HFF-Myc (cell line): ENCODE results near the gene MNAT1.

Experiments
- DNase-seq: peaks from one replicate; pipeline ENCODE4 v3.0.0-alpha.2; 2011; ENCODE audit warnings: low read depth; ENCODE audit errors: extremely low read depth
- H3K4me3 ChIP-seq: replicated peaks from 2 replicates; pipeline ENCODE4 v1.5.1; 2011; ENCODE audit warnings: low read depth, mild to moderate bottlenecking, control low read depth, low read length
- TF ChIP-seq, protein P1 (sequence below): IDR thresholded peaks from 2 replicates; pipeline ENCODE4 v1.5.1; 2012; ENCODE audit warnings: mild to moderate bottlenecking, low read depth, low read length, control low read depth; ENCODE audit errors: missing control alignments

MNAT1 gene

DNA sequence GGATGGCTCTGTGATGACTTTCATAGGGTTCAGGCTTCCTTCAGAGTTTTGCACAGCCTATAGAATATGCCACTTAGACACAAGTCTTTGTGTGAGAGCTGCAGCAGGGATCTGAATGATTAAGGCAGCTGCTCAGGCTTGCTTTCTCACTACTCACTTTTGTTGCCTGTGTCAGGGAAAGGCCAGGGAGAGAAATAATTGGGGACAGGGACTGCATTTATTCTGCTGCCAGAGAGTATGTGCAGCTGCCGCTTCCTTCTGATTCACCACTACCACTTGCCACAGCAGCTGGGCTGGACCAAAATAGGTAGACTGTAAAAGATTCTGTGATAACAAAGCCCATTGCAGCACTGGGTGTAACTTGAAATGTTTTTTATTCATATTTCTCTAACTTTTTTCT is 196.7 kb downstream of the MNAT1 start:
- TF ChIP-seq, protein P1, sequence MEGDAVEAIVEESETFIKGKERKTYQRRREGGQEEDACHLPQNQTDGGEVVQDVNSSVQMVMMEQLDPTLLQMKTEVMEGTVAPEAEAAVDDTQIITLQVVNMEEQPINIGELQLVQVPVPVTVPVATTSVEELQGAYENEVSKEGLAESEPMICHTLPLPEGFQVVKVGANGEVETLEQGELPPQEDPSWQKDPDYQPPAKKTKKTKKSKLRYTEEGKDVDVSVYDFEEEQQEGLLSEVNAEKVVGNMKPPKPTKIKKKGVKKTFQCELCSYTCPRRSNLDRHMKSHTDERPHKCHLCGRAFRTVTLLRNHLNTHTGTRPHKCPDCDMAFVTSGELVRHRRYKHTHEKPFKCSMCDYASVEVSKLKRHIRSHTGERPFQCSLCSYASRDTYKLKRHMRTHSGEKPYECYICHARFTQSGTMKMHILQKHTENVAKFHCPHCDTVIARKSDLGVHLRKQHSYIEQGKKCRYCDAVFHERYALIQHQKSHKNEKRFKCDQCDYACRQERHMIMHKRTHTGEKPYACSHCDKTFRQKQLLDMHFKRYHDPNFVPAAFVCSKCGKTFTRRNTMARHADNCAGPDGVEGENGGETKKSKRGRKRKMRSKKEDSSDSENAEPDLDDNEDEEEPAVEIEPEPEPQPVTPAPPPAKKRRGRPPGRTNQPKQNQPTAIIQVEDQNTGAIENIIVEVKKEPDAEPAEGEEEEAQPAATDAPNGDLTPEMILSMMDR, result no peak
- no peak for DNase-seq

DNA sequence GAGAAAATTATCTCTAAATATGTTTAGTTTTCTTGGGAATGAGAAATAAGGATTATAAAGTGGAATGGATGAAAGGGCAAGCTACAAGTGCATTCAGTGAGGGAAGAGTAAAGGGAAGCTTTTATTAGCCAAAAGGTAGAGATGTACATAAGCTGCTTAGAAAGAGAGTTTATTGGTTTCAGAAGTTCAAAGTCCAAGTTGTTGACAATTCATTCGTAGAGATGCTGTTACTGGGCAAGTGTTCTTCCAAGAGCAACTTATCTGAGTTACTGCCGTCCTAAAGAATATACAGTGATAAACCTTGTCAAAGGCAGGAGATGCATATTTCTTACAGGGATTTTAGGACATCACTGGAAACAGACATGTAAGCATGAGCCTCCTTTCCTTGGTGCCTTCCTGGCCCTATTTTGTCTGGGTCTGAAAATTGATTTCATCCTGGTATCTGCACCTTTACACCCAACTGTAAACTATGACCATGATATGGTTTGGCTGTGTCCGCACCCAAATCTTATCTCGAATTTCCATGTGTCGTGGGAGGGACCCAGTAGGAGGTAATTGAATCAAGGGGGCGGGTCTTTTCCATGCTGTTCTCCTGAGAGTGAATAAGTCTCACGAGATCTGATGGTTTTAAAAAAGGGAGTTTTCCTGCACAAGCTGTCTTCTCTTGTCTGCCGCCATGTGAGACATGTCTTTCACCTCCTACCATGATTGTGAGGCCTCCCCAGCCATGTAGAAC is 199.5 kb downstream of the MNAT1 start:
- no peak for DNase-seq
- H3K4me3 ChIP-seq, result no peak overlapping the region
- TF ChIP-seq, protein P1, result no peak

More for the DNA sequence above, 196.7 kb downstream of the MNAT1 start:
- H3K4me3 ChIP-seq, result no peak overlapping the region

DNA sequence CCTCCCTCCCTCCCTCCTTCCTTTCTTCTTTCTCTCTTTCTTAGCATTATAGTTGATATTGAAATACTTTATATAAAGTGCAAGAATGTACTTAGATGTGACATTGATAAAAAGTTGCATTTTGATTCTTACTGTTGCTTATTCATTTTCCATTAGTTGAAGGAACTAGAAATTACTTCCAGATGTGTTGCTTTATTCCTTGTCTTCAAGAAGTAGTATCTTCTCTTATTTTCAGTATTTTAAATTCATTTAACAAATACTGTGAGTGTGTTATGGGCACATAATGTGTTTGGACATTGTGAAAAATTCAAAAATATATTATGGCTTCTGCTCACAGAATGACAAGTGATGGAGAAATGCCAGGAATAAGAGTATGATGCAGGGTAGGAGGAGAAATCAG is 200.8 kb downstream of the MNAT1 start:
- no peak for DNase-seq
- H3K4me3 ChIP-seq, result no peak overlapping the region
- TF ChIP-seq, protein P1, result no peak

DNA sequence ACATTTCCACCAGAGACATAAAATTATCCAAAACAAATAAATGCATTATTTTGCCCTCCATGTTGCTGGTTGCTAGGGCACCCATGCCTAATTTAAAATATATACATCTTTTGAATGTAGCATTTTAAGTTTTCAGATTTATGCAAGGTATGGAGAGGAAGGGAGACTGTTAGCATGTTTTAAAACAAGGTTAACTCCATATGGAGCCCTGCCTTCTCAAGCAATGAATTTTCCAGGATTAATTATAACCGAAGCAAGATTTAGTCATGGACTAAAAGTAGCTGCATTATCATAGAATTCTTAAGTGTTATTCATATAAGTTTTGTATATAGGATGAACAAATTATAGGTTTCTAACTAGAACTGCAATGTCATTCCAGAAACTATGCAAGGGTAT is 209.1 kb downstream of the MNAT1 start:
- no peak for DNase-seq
- no peak overlapping the region for H3K4me3 ChIP-seq
- TF ChIP-seq, protein P1, result no peak

DNA sequence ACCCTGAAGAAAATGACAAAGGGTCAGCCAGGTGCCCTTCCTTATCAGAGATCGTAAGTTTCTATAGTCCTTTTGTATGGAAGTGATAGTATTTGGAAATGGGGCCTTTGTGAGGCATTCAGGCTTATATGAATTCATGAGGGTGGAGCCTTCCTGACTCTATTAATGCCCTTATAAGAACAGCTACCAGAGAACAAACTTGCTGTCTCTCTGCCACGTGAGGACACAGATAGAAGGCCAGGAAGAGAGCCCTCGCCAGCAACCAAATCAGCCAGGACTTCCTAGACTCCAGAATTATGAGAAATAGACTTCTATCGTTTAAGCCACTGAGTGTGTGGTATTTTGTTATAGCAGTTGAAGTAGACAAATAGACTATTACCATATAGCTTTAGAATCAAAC is 209.6 kb downstream of the MNAT1 start:
- no peak overlapping the region for H3K4me3 ChIP-seq
- TF ChIP-seq, protein P1, result no peak
- DNase-seq, result no peak

DNA sequence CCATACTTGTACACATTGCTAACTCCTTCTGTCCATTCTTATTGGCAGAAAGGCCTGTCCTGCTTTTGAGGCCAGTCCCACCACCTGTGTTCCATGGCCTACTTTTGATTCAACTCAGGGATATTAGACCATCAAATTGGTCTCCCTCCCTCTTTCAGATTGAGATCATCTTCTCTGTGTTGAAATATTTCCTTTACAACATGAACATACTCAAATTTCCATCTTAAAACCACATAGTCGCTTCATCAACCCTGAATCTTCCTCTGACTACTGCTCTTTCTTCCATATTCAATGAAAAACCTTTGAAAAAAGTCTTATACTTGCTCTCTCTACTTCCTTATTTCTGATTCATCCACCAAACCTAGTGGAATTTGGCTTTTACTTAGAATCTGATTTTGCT is 211.4 kb downstream of the MNAT1 start:
- no peak for DNase-seq
- TF ChIP-seq, protein P1, result no peak
- H3K4me3 ChIP-seq, result no peak overlapping the region

DNA sequence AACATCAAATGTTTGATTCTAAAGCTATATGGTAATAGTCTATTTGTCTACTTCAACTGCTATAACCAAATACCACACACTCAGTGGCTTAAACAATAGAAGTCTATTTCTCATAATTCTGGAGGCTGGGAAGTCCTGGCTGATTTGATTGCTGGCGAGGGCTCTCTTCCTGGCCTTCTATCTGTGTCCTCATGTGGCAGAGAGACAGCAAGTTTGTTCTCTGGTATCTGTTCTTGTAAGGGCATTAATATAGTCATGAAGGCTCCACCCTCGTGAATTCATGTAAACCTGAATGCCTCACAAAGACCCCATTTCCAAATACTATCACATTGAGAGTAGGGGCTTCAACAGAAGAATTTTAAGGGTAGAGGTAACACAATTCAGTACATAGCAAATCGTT is 212.2 kb downstream of the MNAT1 start:
- no peak overlapping the region for H3K4me3 ChIP-seq
- TF ChIP-seq, protein P1, result no peak
- no peak for DNase-seq
